H1 (cell line): Measurements from ENCODE around the gene PARD3. TPM values are rescaled to one million over a fixed set of nuclear protein-coding genes. Genes with fewer than 3 reads are reported as not detected.

Experiments used
- polyA plus RNA-seq, 7 experiments: library from polyadenylated mRNA; depleted of rRNA in 3 of 7; stranded (reverse) in 5 of 7; unstranded in 2 of 7; fragments of >200 nt in 5 of 7; fragments of 200-250 nt in 2 of 7; gene quantifications; 1 replicate in 5 of 7; 2 replicates in 1 of 7; 4 replicates in 1 of 7; pipeline versions ENCODE4 v1.2.1 to v1.2.3, GENCODE V29; 2011 to 2013; ENCODE audit warnings: missing spikeins in 2 of 7, mixed read lengths in 2 of 7
- total RNA-seq: library from RNA; stranded (reverse); fragmentation: NEBNext Ultra II Directional; extraction: Animal tissue kit (Norgen Biotek cat#: 25700); gene quantifications from 2 replicates; pipeline ENCODE4 v1.2.1, GENCODE V29; 2021
- TF ChIP-seq, protein P1 (sequence below): IDR thresholded peaks from 2 replicates; pipeline ENCODE4 v1.6.1; 2012; ENCODE audit warnings: inconsistent platforms

Gene PARD3
- total and polyA plus RNA-seq, 2 of the 8 experiments (the other 6 are each of a cell fraction or from before 2014, with no cell fraction given): 19.7 to 49.1 TPM

DNA sequence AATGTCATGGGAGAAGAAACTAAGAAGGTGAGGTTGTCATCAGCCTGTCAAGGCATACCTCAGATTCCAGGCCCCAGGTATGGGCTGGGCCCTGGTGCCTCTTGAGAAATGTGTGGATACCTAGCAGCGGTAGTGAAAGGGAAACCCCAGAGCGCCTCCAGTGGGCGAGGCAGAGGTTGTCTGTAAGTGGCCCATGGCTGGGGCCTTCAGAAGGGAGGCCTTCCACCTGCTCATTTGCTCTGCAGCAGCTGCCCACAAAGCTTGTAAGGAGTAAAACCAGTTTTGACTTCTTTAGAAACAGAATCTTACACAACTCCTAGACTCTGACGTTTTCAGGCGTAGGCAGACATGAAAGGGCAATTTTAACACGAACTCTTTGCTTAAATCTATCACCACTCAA, 509.9 kb downstream of the PARD3 start (continued):
- TF ChIP-seq, protein P1, sequence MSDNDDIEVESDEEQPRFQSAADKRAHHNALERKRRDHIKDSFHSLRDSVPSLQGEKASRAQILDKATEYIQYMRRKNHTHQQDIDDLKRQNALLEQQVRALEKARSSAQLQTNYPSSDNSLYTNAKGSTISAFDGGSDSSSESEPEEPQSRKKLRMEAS: 0 out of 2 replicates have a peak, but pooled peaks have one; percentile 25
